HEK293T (cell line): ENCODE results near the gene ADAMTS17.

Source experiments
- ARNT ChIP-seq: fragments of 450-650 bp; IDR thresholded peaks from 2 replicates; pipeline ENCODE4 v1.6.1; 2017; ENCODE audit warnings: mild to moderate bottlenecking
- BHLHE40 ChIP-seq: fragments of 450-650 bp; IDR thresholded peaks from 2 replicates; pipeline ENCODE4 v1.6.1; 2016; ENCODE audit warnings: mild to moderate bottlenecking, moderate library complexity, borderline replicate concordance
- CTBP1 ChIP-seq: fragments of 450-650 bp; IDR thresholded peaks from 2 replicates; pipeline ENCODE4 v1.6.1; 2016; ENCODE audit warnings: borderline replicate concordance
- ELF4 ChIP-seq: fragments of 450-650 bp; IDR thresholded peaks from 2 replicates; pipeline ENCODE4 v1.6.1; 2017; ENCODE audit warnings: antibody characterized with exemption
- FOXA1 ChIP-seq: fragments of 450-650 bp; IDR thresholded peaks from 2 replicates; pipeline ENCODE4 v1.6.1; 2016; ENCODE audit warnings: mild to moderate bottlenecking
- FOXM1 ChIP-seq: fragments of 450-650 bp; IDR thresholded peaks from 2 replicates; pipeline ENCODE4 v1.6.1; 2017; ENCODE audit warnings: mild to moderate bottlenecking, borderline replicate concordance
- HDGF ChIP-seq: fragments of 450-650 bp; IDR thresholded peaks from 2 replicates; pipeline ENCODE4 v1.6.1; 2017; ENCODE audit warnings: antibody characterized with exemption, borderline replicate concordance
- LEF1 ChIP-seq: fragments of 450-650 bp; IDR thresholded peaks from 2 replicates; pipeline ENCODE4 v1.6.1; 2017; ENCODE audit warnings: mild to moderate bottlenecking, borderline replicate concordance
- NFRKB ChIP-seq: fragments of 450-650 bp; IDR thresholded peaks from 2 replicates; pipeline ENCODE4 v1.6.1; 2016; ENCODE audit warnings: mild to moderate bottlenecking, moderate library complexity
- PKNOX1 ChIP-seq: fragments of 450-650 bp; IDR thresholded peaks from 2 replicates; pipeline ENCODE4 v1.6.1; 2016
- SP1 ChIP-seq: fragments of 450-650 bp; IDR thresholded peaks from 2 replicates; pipeline ENCODE4 v1.6.1; 2017
- SUZ12 ChIP-seq: fragments of 450-650 bp; IDR thresholded peaks from 2 replicates; pipeline ENCODE4 v1.6.1; 2016; ENCODE audit warnings: mild to moderate bottlenecking
- TARDBP ChIP-seq: fragments of 450-650 bp; IDR thresholded peaks from 2 replicates; pipeline ENCODE4 v1.6.1; 2016

GRCh38 chr15:100169615-100170290, 172.0 kb downstream of the ADAMTS17 start:
- TF ChIP-seq TARDBP = no peak
- TF ChIP-seq HDGF = no peak
- TF ChIP-seq NFRKB = no peak
- TF ChIP-seq SUZ12 = no peak
- TF ChIP-seq FOXM1 = no peak
- no peak for TF ChIP-seq ELF4
- no peak for TF ChIP-seq SP1
- TF ChIP-seq FOXA1 = no peak
- TF ChIP-seq BHLHE40 = no peak
- no peak for TF ChIP-seq PKNOX1
- TF ChIP-seq ARNT = no peak
- TF ChIP-seq LEF1 = no peak
- no peak for TF ChIP-seq CTBP1
